Left renal cortex interstitium (tissue), 4 donors: ENCODE measurements around the gene SH2D2A. TPM values are rescaled to one million over a fixed set of nuclear protein-coding genes. Genes with fewer than 3 reads are reported as not detected.

Experiments used
- DNase-seq, 4 donors: peaks; one replicate each; pipeline ENCODE4 v3.0.0-alpha.2; 2013; ENCODE audit warnings: low read depth in 4 of 4, low spot score in 2 of 4, missing footprints in 1 of 4
- polyA plus RNA-seq, 4 donors: library from polyadenylated mRNA; unstranded; fragments of 120-200 nt; gene quantifications; one replicate each; pipeline ENCODE4 v1.2.1, GENCODE V29; 2013; ENCODE audit not compliant: insufficient read length in 4 of 4

SH2D2A gene
- polyA plus RNA-seq, 4 donors, result 0.49 to 1.6 (median 1.0) TPM

DNA sequence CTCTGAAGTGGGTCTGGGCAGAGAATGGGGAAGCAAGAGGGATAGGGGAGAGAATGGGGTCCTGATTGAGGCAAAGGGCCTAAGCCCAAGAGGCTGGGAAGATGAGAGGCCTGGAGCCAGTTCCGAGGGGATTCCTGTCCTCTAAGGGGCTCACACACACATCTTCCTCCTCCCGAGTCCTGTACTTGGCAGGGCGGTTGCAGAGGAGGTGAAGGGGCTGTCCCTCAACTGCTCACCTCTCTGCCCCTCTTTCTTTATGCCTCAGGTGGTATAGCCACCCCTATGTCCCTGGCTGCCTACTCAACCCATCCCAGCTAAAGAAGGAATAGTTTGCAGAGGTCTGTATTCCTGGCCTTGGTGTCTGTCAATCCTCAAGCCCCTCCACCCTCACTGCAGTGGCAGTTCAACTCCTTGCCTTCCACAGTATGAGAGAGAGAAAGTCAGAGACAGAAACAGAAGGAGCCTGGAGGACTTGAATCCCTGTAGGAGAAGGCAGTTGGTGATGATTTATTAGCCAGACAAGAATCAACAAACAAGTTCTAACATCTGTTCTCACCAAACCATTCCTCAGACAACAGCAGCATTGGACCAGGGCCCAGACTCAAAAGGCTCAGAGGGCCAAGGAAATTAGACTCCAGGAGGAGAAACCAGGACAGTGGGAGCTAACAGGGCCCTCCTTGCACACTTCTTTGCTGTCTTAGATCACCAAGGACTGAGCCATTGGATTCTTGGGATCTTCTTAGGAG lies 10.7 kb downstream of the SH2D2A start:
- DNase-seq, result peak in 1 of 4 donors; percentile 84

DNA sequence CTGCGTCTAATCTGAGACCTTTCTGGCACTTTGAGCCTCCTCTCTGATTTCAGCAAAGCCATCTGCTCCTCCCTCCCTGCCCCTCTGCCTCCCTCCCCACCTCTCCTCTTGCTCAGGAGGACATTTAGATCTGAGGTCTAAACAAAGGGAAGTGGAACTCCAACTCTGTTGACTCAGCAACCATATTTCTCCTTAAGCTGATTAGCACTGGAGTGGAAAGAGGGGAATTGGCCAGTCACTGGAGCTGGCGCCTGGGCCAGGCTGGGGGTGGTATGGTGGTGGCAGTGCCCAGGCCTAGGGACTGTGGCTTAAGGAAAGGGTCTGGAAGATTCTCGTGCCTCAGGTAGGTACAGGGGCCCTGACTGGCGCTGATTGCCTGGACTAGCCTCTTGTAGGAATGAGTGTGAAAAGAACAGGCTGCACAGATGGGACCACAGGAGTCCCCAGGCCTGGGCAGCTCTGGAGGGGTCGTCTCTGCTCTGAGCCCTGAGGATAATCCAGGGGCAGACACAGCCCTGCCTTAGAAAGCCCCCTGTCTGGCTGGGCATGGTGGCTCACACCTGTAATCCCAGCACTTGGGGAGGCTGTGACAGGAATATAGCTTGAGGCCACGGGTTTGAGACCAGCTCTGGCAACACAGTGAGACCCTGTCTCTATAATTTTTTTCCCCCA lies 11.9 kb downstream of the SH2D2A start:
- DNase-seq, result no peak

DNA sequence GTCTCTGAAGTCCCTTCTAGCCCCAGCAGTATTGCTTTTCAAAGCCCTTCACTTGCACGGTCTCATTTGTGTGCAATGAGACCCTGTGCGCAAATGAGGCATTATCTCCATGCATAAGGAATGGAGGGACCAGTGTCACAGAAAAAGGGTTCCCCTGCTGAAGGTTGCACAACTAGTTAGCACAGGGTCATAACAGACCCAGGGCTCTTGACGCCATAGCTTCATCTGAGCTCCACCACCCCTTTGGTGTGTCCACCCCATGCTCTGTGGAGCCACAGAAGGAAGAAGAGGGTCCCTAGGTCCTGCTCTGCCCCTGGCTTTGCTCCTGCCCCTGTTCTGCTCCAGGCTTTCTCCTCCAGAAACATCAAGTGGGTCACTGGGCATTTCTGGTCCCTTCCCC lies 12.6 kb downstream of the SH2D2A start:
- no peak for DNase-seq

DNA sequence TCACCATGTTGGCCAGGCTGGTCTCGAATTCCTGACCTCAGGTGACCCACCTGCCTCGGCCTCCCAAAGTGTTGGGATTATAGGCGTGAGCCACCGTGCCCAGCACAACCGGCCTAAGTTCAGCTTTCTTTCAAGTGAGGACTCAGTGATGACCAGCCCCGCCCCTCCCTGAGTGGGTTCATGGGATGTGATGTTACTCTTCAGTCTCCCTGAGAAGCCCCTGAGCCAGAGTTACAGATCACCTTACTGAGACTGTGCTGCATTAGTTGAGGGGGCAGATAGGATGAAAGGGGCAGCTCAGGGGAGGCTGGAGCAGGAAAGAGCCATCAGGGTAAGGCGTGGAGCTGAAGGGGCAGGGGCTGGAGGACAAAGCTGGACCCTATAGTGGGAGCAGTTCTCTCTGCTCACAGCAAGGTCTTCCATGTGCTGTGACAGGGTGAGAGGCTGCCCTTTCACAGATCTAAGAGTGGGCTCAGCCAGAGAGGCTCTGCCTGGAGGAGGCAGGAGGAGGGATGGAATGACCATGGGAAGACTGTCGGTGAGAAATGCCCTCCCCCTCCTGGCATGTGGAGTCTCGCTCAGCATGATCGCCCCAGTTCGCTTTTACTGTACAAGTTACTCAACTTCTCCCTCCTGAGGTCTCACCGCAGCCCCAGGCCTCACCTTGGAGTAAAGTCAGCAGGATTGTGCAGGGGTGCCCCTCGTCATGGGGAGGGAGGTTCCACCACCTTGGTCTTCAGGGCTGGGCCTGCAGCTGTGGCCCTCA lies 13.4 kb downstream of the SH2D2A start:
- DNase-seq, result no peak

DNA sequence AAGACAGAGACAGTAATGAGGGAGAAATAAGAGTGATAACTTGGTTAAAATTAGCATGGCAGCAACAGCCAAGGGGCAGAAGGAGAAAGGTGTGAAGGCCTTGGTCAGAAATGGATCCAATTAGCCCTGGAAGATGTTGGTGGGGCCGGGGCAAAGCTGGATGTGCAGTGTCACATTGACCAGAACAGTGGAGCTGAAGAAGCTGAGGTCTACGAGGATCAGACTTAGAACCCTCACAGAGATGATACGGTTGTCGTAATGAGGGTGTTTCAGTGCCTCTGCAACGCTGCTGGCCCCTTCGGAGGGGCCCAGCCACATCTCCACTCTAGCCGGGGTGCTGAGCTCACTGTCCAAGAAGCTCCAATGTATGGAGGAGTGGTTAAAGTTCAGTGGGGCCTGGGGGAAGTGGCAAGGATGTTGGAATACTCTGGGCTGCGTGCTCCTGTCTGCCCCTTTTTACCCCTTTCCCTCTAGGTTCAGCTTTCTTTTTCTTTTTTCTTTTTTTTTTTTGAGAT lies 14.2 kb downstream of the SH2D2A start:
- no peak for DNase-seq

DNA sequence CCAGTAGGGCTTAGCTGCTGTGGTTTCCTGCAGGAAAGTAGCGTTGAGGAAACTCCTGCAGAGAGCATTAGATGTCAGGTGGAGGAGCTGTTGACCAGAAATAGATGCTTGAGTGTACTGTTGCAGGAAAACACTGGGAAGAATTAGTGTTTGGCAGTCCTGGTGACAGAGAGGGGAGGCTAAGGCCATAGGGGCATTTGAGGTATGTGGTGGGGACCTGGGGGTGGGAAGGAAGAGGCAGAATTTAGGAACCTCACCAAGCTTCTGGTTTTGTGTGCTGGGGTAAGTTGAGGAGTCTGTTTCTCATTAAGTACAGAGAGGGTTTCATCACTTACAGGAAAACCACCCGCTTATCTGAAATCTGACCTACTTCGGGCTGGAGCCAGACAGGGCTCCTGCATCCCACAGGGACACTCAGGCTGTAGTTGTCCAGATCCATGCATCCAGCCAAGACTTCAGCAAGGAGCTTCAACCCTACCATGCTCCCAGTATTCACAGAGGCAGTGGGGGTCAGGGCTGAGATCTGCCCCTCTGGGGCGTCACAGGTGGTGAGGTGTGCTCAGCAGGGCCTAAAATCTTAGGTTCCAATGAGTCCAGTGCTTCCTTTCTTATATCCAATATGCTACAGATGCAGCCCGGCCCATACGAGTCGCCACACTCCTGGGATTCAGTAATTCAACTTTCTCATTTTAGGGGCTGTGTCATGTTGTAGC lies 15.1 kb downstream of the SH2D2A start:
- DNase-seq, result no peak

DNA sequence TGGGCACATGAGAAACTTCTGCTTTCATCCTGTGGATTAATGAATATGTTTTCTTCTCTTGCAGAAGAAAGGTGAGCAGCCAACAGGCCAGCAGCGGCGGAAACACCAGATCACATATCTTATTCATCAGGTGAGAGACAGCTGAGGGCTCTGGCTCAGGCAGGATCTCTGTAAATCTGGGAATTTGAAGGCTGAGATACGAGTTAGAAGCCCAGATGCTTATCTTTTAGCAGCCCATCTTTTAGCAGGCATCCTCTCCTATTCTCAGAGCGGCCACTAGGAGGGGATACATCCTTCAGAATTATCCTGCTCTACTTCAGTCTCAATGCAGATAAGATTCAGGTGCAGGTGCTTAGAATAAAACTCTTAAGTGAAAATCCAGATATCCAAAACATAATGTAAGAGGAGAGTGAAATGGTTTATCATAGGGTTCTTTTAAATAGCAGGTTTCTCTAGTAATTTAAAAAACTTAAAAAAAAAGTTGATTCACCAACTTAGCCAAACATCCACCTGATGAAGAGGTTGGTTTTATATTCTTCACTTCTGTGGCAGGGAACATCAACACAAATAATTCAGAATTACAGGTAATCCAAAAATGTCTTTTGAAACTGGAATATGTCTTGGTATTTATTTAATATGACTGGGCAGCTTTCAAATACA lies 19.3 kb downstream of the SH2D2A start:
- no peak for DNase-seq

DNA sequence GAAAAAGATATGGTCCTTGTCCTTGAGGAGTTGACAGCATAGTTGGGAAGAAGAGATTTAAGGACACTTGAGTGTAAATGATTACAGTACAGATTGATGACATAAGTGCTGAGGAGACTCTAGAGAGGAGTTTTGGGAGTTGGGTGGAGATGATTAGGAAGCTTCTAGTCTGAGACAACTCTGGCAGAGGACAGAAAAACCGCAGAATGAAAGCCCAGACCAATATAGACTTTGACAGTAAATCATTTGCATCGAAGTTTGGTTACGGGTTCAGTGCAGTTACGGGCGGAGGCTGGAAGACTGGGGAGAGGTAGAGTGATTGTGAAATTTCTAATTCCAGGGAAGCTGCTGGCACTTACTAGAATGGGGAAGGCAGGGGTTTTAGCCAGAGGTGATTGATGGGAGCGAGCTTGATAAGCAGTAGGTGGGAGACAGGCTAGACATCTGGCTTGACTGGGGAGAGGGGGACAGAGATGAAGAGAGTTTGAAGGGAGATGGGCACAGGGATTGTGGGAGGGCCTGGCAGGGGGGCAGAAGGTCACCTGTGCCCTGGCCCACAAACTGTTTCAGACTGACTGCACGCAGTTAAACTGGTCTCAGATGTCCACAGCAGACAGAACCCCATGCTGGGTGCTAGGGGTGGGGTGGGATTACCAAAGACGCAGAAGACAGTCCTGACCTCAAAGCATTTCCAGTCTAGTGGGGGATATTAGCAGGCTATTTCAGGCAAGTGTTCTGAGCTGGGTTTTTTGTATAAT lies 20.1 kb downstream of the SH2D2A start:
- DNase-seq, result no peak

DNA sequence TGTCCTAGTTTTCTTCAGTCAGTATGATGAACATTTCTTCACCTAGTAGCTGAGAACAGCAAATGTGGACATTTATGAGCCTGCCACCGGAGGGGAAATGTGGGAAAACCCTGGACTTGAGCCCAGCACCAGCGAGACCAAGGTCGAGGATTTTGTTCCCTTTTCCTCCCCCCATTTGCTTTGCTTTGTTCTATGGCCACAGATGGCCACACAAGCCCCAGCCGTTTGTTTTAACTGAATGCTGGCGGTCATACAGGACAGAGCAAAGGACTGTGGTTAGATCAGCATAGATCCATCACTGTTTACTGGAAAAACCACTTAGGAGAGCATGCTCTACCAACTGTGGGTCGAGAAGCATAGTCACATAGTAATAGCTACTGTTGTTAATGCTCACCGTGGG lies 20.9 kb downstream of the SH2D2A start:
- no peak for DNase-seq

DNA sequence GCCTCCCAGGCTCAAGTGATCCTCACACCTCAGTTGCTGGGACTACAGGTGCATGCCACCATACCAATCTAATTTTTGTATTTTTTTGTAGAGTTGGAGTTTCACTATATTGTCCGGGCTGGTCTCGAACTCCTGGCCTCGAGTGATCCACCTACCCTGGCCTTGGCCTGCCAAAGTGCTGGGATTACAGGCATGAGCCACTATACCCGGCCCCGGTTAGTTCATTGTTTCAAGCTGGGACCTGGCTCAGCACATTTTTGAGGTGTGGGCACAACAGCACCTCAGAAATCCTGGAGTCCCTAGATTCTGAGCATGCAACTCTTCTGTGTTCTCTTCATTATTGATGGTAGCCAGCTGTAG lies 21.3 kb downstream of the SH2D2A start:
- no peak for DNase-seq

DNA sequence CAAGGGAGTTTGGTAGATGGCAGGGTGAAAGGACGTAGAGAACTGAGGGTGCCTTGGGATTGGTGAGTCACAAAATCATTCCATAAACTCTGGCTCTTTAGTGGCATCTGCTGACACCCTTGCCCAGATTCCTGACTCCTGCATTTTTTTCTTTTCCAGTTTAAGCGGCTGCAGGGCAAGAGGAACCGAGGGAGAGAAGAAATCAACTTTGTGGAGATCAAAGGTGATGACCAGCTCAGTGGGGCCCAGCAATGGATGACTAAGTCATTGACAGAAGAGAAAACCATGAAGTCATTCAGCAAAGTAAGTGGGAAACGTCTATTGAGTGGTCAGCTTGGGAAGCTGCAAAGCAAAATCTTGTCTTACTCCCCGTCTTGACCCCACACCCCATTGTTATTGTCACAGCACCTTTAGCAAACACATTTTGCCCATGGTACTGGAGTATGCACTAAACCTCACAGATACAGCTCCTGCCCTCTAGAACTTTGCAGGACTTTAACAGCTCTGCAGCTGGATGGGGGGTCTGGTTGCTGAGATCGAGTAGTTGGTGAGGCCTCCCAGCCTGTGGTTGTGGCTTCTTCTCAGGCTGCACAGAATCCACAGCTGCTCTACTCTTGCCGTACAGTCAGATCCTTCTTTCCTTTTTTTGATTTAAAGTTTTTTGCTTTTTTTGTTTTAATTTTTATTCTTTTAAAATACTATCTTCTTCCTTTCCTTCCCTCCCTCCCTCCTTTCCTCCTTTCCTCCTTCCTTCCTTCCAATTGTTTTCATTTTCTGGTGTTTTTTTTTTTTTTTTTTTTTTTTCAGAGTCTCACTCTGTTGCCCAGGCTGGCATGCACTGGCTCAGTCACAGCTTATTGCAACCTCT lies 21.9 kb downstream of the SH2D2A start:
- DNase-seq, result no peak

DNA sequence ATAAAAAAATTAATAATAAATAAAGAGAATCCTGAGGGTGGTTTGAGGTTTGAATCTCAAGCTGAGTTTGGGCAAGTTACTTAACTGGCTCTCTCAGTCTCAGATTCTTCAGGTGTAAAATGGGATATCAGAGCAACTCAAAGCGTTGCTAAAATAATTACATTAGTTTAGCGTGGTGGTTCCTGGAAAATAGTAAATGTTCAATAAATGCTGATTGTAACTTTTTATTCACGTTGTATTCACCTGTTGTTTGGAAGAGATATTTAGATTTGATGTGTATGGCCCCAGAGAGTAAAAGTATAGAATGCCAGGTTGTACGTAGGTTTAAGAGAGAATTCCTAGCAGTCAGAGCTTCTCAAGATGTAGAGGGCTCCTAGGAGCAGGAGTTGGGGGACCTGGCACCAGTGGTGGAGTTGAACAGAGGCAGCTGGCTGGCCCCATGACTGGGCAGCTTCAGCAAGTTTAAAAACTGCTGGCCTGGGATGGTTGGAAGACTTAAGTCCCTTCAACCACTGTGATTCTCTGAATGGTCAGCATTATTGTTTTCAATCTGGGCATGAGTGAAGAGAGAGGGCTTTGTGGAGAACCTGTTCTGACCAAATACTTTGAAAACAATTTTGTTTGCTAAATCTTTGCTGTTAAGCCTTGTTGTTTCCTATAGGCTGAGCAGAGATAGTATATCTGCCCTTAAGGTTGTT lies 26.9 kb downstream of the SH2D2A start:
- no peak for DNase-seq

DNA sequence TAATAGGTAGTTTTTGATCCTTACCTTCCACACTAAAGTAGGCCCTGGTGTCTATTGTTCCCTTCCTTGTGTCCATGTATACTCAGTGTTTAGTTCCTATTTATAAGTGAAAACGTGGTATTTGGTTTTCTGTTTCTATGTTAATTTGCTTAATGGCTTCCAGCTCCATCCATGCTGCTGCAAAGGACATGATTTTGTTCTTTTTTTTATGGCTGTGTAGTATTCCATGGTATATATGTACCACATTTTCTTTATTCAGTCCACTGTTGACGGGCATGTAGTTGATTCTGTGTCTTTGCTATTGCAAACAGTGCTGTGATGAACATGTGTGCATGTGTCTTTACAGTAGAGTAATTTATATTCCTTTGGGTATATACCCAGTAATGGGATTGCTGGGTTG lies 28.5 kb downstream of the SH2D2A start:
- no peak for DNase-seq

DNA sequence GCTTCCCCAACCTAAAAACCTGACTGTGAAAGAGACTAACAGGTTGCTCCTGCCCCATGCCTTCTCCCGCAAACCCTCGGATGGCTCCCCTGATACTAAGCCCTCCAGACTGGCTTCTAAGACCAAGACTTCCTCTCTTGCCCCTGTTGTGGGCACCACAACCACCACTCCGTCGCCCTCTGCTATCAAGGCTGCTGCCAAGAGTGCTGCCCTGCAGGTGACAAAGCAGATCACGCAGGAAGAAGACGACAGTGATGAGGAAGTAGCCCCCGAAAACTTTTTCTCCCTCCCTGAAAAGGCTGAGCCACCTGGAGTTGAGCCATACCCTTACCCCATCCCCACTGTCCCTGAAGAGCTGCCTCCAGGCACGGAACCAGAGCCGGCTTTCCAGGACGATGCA lies 30.0 kb downstream of the SH2D2A start:
- no peak for DNase-seq

DNA sequence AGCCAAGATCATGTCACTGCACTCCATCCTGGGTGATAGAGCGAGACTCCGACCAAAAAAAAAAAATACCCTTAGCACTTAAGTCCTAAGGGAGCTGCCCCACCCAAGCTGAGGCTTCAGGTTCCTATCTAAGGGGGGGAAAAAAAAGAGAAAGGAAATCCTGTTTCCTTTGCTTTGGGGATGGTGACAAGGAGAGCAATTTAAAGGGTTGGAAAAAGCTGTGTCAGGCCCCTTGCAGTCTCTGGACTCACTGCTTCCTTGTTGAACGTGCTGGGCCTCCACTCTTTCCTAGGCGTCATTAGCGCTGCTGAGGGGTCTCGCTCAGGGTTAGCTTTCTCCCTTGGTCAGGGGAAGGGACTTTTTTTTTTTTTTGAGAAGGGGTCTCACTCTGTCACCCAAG lies 31.2 kb downstream of the SH2D2A start:
- no peak for DNase-seq

DNA sequence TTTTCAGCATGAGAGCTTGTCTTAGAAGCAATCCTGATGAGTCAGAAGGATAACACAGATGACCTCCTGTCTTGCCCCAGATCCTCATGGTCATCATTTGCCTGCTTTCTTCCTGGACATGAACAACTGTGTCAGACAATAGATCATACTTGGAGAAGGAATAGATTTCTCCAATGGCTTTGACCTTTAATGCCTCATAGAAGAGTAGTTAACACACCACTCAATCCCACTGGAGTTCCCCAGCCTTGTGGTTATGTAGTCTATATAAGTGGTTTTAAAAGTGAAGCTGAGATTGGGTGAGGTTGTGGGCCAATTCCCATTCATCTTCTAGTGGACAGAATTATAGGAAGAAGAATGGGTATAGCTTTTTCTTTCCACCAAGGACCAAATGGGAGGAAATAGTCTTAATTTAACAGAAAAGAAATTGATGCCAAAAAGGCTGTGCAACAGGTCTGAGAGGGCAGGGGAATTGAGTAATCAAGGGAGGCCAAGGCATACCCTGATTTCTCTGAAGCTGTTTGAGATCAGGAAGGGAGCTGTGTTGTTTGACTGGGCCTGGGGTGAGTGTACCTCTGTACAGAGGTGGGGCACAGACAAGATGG lies 35.0 kb downstream of the SH2D2A start:
- DNase-seq, result no peak

DNA sequence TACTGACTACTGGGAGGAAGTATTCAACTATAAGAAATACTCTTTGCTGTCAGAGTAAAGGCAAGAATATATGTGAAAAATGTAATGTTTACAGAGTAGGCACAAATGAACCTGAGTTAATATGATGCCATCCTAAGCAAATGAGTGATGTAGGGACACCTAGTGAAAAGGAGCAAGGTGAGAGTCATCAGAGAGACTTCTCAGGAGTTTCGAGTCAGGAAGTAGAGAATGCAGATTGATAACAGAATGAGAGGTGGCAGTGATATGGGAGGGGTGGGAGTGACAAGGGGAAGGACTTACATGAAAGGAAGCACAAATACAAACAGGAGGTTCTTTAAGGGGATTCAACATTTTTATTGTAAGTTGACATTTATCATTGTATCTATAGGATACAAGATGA lies 39.1 kb downstream of the SH2D2A start:
- DNase-seq, result no peak

DNA sequence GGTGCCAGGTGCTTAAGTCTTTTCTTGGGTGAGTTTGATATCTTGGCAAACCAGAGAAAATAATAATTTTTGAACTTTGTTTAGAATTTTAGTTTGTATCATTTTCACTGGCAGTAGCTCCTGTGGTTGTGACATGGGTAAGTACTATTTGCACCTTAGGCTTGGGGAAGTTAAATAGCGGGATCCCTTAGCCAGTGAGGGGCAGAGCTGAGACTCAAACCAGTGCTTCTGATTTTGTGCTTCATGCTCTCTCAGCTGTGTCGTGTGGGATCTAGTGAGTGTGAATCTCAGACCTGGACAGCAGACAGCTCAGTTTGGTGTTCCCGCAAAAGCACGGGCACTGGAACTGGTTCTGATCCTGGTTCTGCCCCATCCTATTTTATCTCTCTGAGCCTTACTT lies 39.7 kb downstream of the SH2D2A start:
- DNase-seq, result no peak
